HG03575 (cell line): ENCODE data around the gene TMEM72.
"Not testable (repeated sequence)": the region's sequence is repeated elsewhere in the genome, so short reads cannot be mapped to it uniquely, and the experiment has no call there.

ENCODE experiments used
- ATAC-seq: cut with Tn5 transposase; IDR thresholded peaks from one replicate; pipeline ENCODE4 v1.9.1; 2021; ENCODE audit not compliant: unreplicated experiment, insufficient number of reproducible peaks, low FRiP score; ENCODE audit errors: extremely low read depth

The TMEM72 gene

GRCh38 chr10:44911081-44911540 lies at the start of gene TMEM72:
Gene TMEM72 (plus strand): TSS chr10:44911337. CDS start chr10:44911513, 176 bp downstream.
- no peak for ATAC-seq

- no peak for ATAC-seq
These were observed 49.0 kb upstream of the TMEM72 start for GRCh38 chr10:44862006-44862751.

GRCh38 chr10:44862924-44863323 lies 48.2 kb upstream of the TMEM72 start:
- no peak for ATAC-seq

GRCh38 chr10:44863344-44864047 lies 47.6 kb upstream of the TMEM72 start:
- ATAC-seq, result no peak

GRCh38 chr10:44864051-44864450 lies 47.1 kb upstream of the TMEM72 start:
- ATAC-seq, result no peak

- ATAC-seq, result peak; percentile 45
These were observed 46.4 kb upstream of the TMEM72 start for GRCh38 chr10:44864637-44865288.

- no peak for ATAC-seq
These were observed 45.9 kb upstream of the TMEM72 start for GRCh38 chr10:44865289-44865671.

- ATAC-seq, result not testable (repeated sequence)
These were observed 44.8 kb upstream of the TMEM72 start for GRCh38 chr10:44866367-44866766.

- no peak for ATAC-seq
These were observed 41.1 kb upstream of the TMEM72 start for GRCh38 chr10:44870031-44870430.

- ATAC-seq, result no peak
These were observed 38.0 kb upstream of the TMEM72 start for GRCh38 chr10:44873160-44873559.

GRCh38 chr10:44874166-44874565 lies 37.0 kb upstream of the TMEM72 start:
- ATAC-seq, result no peak

GRCh38 chr10:44878706-44879530 lies 32.2 kb upstream of the TMEM72 start:
- ATAC-seq, result peak; percentile 78

GRCh38 chr10:44879531-44879899 lies 31.6 kb upstream of the TMEM72 start:
- ATAC-seq, result no peak

GRCh38 chr10:44880090-44880715 lies 30.9 kb upstream of the TMEM72 start:
- no peak for ATAC-seq

- no peak for ATAC-seq
These were observed 29.5 kb upstream of the TMEM72 start for GRCh38 chr10:44881649-44882048.

- no peak for ATAC-seq
These were observed 28.9 kb upstream of the TMEM72 start for GRCh38 chr10:44882166-44882720.

- no peak for ATAC-seq
These were observed 27.4 kb upstream of the TMEM72 start for GRCh38 chr10:44883593-44884331.

GRCh38 chr10:44885710-44886109 lies 25.4 kb upstream of the TMEM72 start:
- no peak for ATAC-seq
